Stomach (tissue), 9 donors: ENCODE measurements around the gene UBTD2. TPM values are rescaled to one million over a fixed set of nuclear protein-coding genes. Genes with fewer than 3 reads are reported as not detected.

Source experiments
- DNase-seq, 2 donors: peaks; one replicate each; pipeline versions ENCODE4 v3.0.0 to v3.0.0-alpha.2; 2013 to 2019
- H3K27ac ChIP-seq, 5 donors: fragments of 200-600 bp in 4 of 5; sonication (generic) in 4 of 5; one replicate each; pipeline ENCODE4 v1.5.1; 2013 to 2019; ENCODE audit warnings: mild to moderate bottlenecking in 1 of 5, moderate library complexity in 1 of 5
- H3K27me3 ChIP-seq, 3 donors: fragments of 200-600 bp; sonication (generic); one replicate each; pipeline ENCODE4 v1.5.1; 2017 to 2019; ENCODE audit warnings: mixed run types in 1 of 3
- H3K36me3 ChIP-seq, 4 donors: fragments of 200-600 bp; sonication (generic); 1 replicate in 3 of 4; 2 replicates in 1 of 4; pipeline ENCODE4 v1.5.1; 2016 to 2019
- H3K4me1 ChIP-seq, 4 donors: fragments of 200-600 bp; sonication (generic); one replicate each; pipeline ENCODE4 v1.5.1; 2016 to 2019
- H3K4me3 ChIP-seq, 4 donors: fragments of 200-600 bp; sonication (generic) in 3 of 4; one replicate each; pipeline ENCODE4 v1.5.1; 2016 to 2019; ENCODE audit warnings: mild to moderate bottlenecking in 1 of 4
- H3K9me3 ChIP-seq, 4 donors: fragments of 200-600 bp; sonication (generic); one replicate each; pipeline ENCODE4 v1.5.1; 2016 to 2019
- CTCF ChIP-seq, 7 experiments: fragments of 450-650 bp in 4 of 7; fragments of 200-600 bp in 3 of 7; sonication (generic) in 3 of 7; IDR thresholded peaks; one replicate each; pipeline ENCODE4 v1.5.1; 2016 to 2019; ENCODE audit warnings: antibody characterized with exemption in 7 of 7, control low read depth in 2 of 7, mild to moderate bottlenecking in 1 of 7
- EP300 ChIP-seq: sonication (generic); formaldehyde crosslinking; IDR thresholded peaks from one replicate; pipeline ENCODE4 v1.6.1; 2017; ENCODE audit warnings: antibody characterized with exemption
- POLR2A ChIP-seq, 4 donors: fragments of 450-650 bp; IDR thresholded peaks; one replicate each; pipeline ENCODE4 v1.6.1; 2016; ENCODE audit warnings: antibody characterized with exemption in 4 of 4, control low read depth in 2 of 4, mild to moderate bottlenecking in 1 of 4, moderate library complexity in 1 of 4
- POLR2AphosphoS5 ChIP-seq, 3 donors: sonication (generic); formaldehyde crosslinking; IDR thresholded peaks; one replicate each; pipeline ENCODE4 v1.6.1; 2016; ENCODE audit warnings: antibody characterized with exemption in 3 of 3
- WGBS, 5 donors: extraction: QIAGEN DNeasy Blood & Tissue Kit in 3 of 5; methylation state at CpG; one replicate each; pipeline versions ENCODE4 v1.1.5 to v1.1.7; 2013 to 2018; 5-methylcytosine and 5-hydroxymethylcytosine counted together
- intact Hi-C: fragments of 100-400 bp; cut with DNase I; formaldehyde crosslinking; loops from one replicate; pipeline ENCODE4 v1.15.1; 2023; ENCODE audit warnings: low total_unique reads
- polyA plus RNA-seq, 3 donors: library from polyadenylated mRNA; stranded (reverse); fragments of 200-250 nt; gene quantifications; one replicate each; pipeline ENCODE4 v1.2.3, GENCODE V29; 2013
- total RNA-seq, 5 donors: library from RNA; depleted of rRNA; stranded (reverse); fragments of >200 nt; gene quantifications; one replicate each; pipeline versions ENCODE4 v1.1.0 to v1.2.3, GENCODE V29; 2014 to 2016
- donor health status: healthy with polysubstance abuse.
- donor health status: Bipolar disorder and iron deficiency.
- donor health status: healthy.

Gene UBTD2
- total and polyA plus RNA-seq, 8 donors: 1.8 to 48.5 (median 16.7) TPM

GRCh38 chr5:172302047-172302710 is 18.6 kb upstream of the UBTD2 start:
- TF ChIP-seq CTCF (IDR thresholded peaks at IDR 0.05) (no peak), EP300 (no peak), POLR2A (IDR thresholded peaks at IDR 0.05) (no peak), POLR2AphosphoS5 (IDR thresholded peaks at IDR 0.05) (no peak)
- Histone ChIP-seq H3K9me3 (peaks cover 0 to 8% (median 3%) of the 10 kb centered on the region in 4 donors), H3K36me3 (no peaks in the 10 kb centered on the region), H3K27me3 (no peaks in the 10 kb centered on the region), H3K4me1 (no peaks in the 10 kb centered on the region), H3K27ac (no peak overlapping the region), H3K4me3 (no peak overlapping the region)
- WGBS, 5 donors: 67 to 77% (median 72%) methylated on average over 9 of the region's 9 CpGs
- intact Hi-C loops: no loop called here
- DNase-seq: no peak

GRCh38 chr5:172299916-172300439 is 16.4 kb upstream of the UBTD2 start:
- no peak for TF ChIP-seq EP300
- TF ChIP-seq CTCF (IDR thresholded peaks at IDR 0.05): no peak
- TF ChIP-seq POLR2A (IDR thresholded peaks at IDR 0.05): no peak
- no peak for TF ChIP-seq POLR2AphosphoS5 (IDR thresholded peaks at IDR 0.05)
- intact Hi-C loops: loop anchor here (5.0 to 10.0 kb wide), 2 partner anchors 105 to 198 kb away; partner anchors contain the start of gene EFCAB9
- Histone ChIP-seq H3K36me3 (no peaks in the 10 kb centered on the region), H3K9me3 (no peaks in the 10 kb centered on the region), H3K27ac (no peak overlapping the region), H3K4me3 (no peak overlapping the region), H3K27me3 (no peaks in the 10 kb centered on the region), H3K4me1 (no peaks in the 10 kb centered on the region)
- DNase-seq: no peak
- WGBS, 5 donors: 65 to 81% (median 78%) methylated on average over 2 of the region's 2 CpGs

- H3K27ac ChIP-seq: no peak overlapping the region
- H3K4me1 ChIP-seq: peaks cover 0 to 11% (median 4%) of the 10 kb centered on the region in 4 donors
- H3K4me3 ChIP-seq: no peak overlapping the region
- no peaks in the 10 kb centered on the region for H3K9me3 ChIP-seq
- intact Hi-C loops: loop anchor here (5.0 to 10.0 kb wide), 2 partner anchors 100 to 193 kb away; partner anchors contain the start of gene EFCAB9
- DNase-seq: no peak
- TF ChIP-seq POLR2A (IDR thresholded peaks at IDR 0.05) (no peak), EP300 (no peak), POLR2AphosphoS5 (IDR thresholded peaks at IDR 0.05) (no peak), CTCF (IDR thresholded peaks at IDR 0.05) (no peak)
- H3K36me3 ChIP-seq: no peaks in the 10 kb centered on the region
- H3K27me3 ChIP-seq: no peaks in the 10 kb centered on the region
Measured at GRCh38 chr5:172294831-172295230, 11.3 kb upstream of the UBTD2 start.

- Histone ChIP-seq H3K4me1 (peaks cover 0 to 11% (median 4%) of the 10 kb centered on the region in 4 donors), H3K9me3 (no peaks in the 10 kb centered on the region), H3K4me3 (no peak overlapping the region), H3K27me3 (no peaks in the 10 kb centered on the region), H3K27ac (no peak overlapping the region), H3K36me3 (no peaks in the 10 kb centered on the region)
- intact Hi-C loops: loop anchor here (10.0 kb wide), 1 partner anchor 99 kb away; the partner anchor contains the start of gene EFCAB9
- TF ChIP-seq POLR2AphosphoS5 (IDR thresholded peaks at IDR 0.05) (no peak), CTCF (IDR thresholded peaks at IDR 0.05) (no peak), POLR2A (IDR thresholded peaks at IDR 0.05) (no peak), EP300 (no peak)
- DNase-seq: no peak
- WGBS, 5 donors: 35 to 75% (median 40%) methylated on average over 2 of the region's 2 CpGs
Measured at GRCh38 chr5:172293745-172294342, 10.3 kb upstream of the UBTD2 start.
